Panc1 (cell line): Measurements from ENCODE around the gene RIC8A. TPM values are rescaled to one million over a fixed set of nuclear protein-coding genes. Genes with fewer than 3 reads are reported as not detected.

ENCODE experiments used
- ATAC-seq: fragments of 200-7000 bp; cut with Tn5 transposase; 2 replicates; pipeline ENCODE4 v1.9.1; 2020; ENCODE audit warnings: mild to moderate bottlenecking, moderate library complexity
- BruUV-seq: library from RNA; stranded (reverse); fragments of 400-500 nt; replicated peaks from 2 replicates; lab custom pipeline; 2021; lab: Mats Ljungman, UMichigan
- CTCF ChIA-PET: fragments of 300-600 bp; sonication (Branson Sonifier 250); formaldehyde crosslinking; loops from one replicate; lab custom pipeline; 2022; ENCODE audit warnings: antibody characterized with exemption; lab: Charles Lee
- POLR2A ChIA-PET: fragments of 300-600 bp; sonication (Branson Sonifier 250); formaldehyde crosslinking; loops from one replicate; lab custom pipeline; 2022; ENCODE audit warnings: antibody characterized with exemption; lab: Charles Lee
- DNase-seq: peaks from one replicate; pipeline ENCODE4 v3.0.0-alpha.2; 2010; ENCODE audit warnings: low read depth, low spot score
- H3K27ac ChIP-seq: 2 replicates; pipeline ENCODE4 v1.5.1; 2011; ENCODE audit warnings: mild to moderate bottlenecking, low read length, inconsistent platforms
- H3K27me3 ChIP-seq: fragments of 200-500 bp; sonication (Bioruptor generic); 2 replicates; pipeline ENCODE4 v1.6.0; 2014; ENCODE audit warnings: low read length, inconsistent platforms; ENCODE audit not compliant: control insufficient read depth, insufficient read depth
- H3K36me3 ChIP-seq: fragments of 200-500 bp; sonication (Bioruptor generic); 2 replicates; pipeline ENCODE4 v1.5.1; 2014; ENCODE audit warnings: inconsistent platforms, mild to moderate bottlenecking, low read length, moderate library complexity; ENCODE audit not compliant: control insufficient read depth, insufficient read depth
- H3K4me1 ChIP-seq: 2 replicates; pipeline ENCODE4 v1.5.1; 2011; ENCODE audit warnings: inconsistent platforms, mild to moderate bottlenecking, low read length, moderate library complexity; ENCODE audit not compliant: control insufficient read depth, insufficient read depth
- H3K4me3 ChIP-seq, 2 experiments: 2 replicates each; pipeline ENCODE4 v1.5.1; 2011 to 2012; ENCODE audit warnings: low read depth in 2 of 2, low read length in 2 of 2, mild to moderate bottlenecking in 2 of 2, inconsistent platforms in 1 of 2, moderate library complexity in 1 of 2
- H3K9me3 ChIP-seq: fragments of 200-500 bp; sonication (Bioruptor generic); 2 replicates; pipeline ENCODE4 v1.5.1; 2014; ENCODE audit warnings: low read depth, mild to moderate bottlenecking, inconsistent platforms, low read length, moderate library complexity; ENCODE audit not compliant: control insufficient read depth, insufficient read depth
- CTCF ChIP-seq: fragments of 450-650 bp; IDR thresholded peaks from 2 replicates; pipeline ENCODE4 v1.5.1; 2017; ENCODE audit warnings: mild to moderate bottlenecking
- POLR2AphosphoS5 ChIP-seq: IDR thresholded peaks from 2 replicates; pipeline ENCODE4 v1.6.1; 2012; ENCODE audit warnings: mild to moderate bottlenecking, low read depth, low read length, moderate library complexity
- REST ChIP-seq, 2 experiments: IDR thresholded peaks; 2 replicates each; pipeline ENCODE4 v1.6.1; 2011 to 2012; ENCODE audit warnings: low read depth in 2 of 2, control low read depth in 1 of 2, low read length in 1 of 2, mild to moderate bottlenecking in 1 of 2, moderate library complexity in 1 of 2; ENCODE audit not compliant: insufficient read depth in 1 of 2
- SIN3A ChIP-seq: IDR thresholded peaks from 2 replicates; pipeline ENCODE4 v1.6.1; 2012; ENCODE audit warnings: low read depth, mild to moderate bottlenecking, low read length, moderate library complexity, borderline replicate concordance; ENCODE audit not compliant: insufficient read depth
- TCF7L2 ChIP-seq: IDR thresholded peaks from 2 replicates; pipeline ENCODE4 v1.6.1; 2011; ENCODE audit warnings: mild to moderate bottlenecking, low read depth, low read length, inconsistent platforms
- in situ Hi-C: cut with HindIII; loops from 2 replicates; pipeline ENCODE4 v1.10.0; 2016; ENCODE audit warnings: low sequenced_read_pairs, low pct_unique_long_range_greater_than_20kb
- intact Hi-C: fragments of 100-400 bp; cut with micrococcal nuclease; formaldehyde crosslinking; loops from one replicate; pipeline ENCODE4 v1.10.0; 2022; ENCODE audit not compliant: unreplicated experiment
- total RNA-seq: library from RNA; stranded (reverse); gene quantifications from one replicate; pipeline ENCODE4 v1.2.1, GENCODE V29; 2021; ENCODE audit not compliant: unreplicated experiment

The RIC8A gene
- total RNA-seq, 1 experiment from 2014 or later = 264 TPM

GRCh38 chr11:223884-224283, 16.4 kb downstream of the RIC8A start:
- POLR2A ChIA-PET = no interaction called here
- no peak for DNase-seq

GRCh38 chr11:224424-224823, 16.9 kb downstream of the RIC8A start:
- TF ChIP-seq REST (IDR thresholded peaks at IDR 0.05; ENCODE audit: insufficient read depth in 1 of 2, low read depth in 2 of 2, low read length in 1 of 2) (no peak), POLR2AphosphoS5 (no peak), SIN3A (no peak), TCF7L2 (no peak), CTCF (no peak)
- Histone ChIP-seq H3K27me3 (no peaks in the 10 kb centered on the region), H3K36me3 (no peaks in the 10 kb centered on the region), H3K4me3 (no peak overlapping the region), H3K27ac (no peak overlapping the region), H3K4me1 (no peaks in the 10 kb centered on the region), H3K9me3 (no peaks in the 10 kb centered on the region)
- no peak for ATAC-seq
- in situ Hi-C loops (no loop called here), intact Hi-C loops (no loop called here)
- no TSS peak for BruUV-seq
- ChIA-PET POLR2A (no interaction called here), CTCF (no interaction called here)
- DNase-seq = no peak

More at GRCh38 chr11:223884-224283, 16.4 kb downstream of the RIC8A start:
- no peak for ATAC-seq
- CTCF ChIA-PET = no interaction called here
- no TSS peak for BruUV-seq
- H3K9me3 ChIP-seq = no peaks in the 10 kb centered on the region
- no peaks in the 10 kb centered on the region for H3K4me1 ChIP-seq
- intact Hi-C loops = no loop called here
- no peak overlapping the region for H3K27ac ChIP-seq
- H3K36me3 ChIP-seq = no peaks in the 10 kb centered on the region
- in situ Hi-C loops = no loop called here
- no peaks in the 10 kb centered on the region for H3K27me3 ChIP-seq
- TF ChIP-seq CTCF (no peak), SIN3A (no peak), REST (IDR thresholded peaks at IDR 0.05; ENCODE audit: insufficient read depth in 1 of 2, low read depth in 2 of 2, low read length in 1 of 2) (no peak), POLR2AphosphoS5 (no peak), TCF7L2 (no peak)
- no peak overlapping the region for H3K4me3 ChIP-seq
